ENCODE data around the gene EIF2B1.

Gene EIF2B1

DNA sequence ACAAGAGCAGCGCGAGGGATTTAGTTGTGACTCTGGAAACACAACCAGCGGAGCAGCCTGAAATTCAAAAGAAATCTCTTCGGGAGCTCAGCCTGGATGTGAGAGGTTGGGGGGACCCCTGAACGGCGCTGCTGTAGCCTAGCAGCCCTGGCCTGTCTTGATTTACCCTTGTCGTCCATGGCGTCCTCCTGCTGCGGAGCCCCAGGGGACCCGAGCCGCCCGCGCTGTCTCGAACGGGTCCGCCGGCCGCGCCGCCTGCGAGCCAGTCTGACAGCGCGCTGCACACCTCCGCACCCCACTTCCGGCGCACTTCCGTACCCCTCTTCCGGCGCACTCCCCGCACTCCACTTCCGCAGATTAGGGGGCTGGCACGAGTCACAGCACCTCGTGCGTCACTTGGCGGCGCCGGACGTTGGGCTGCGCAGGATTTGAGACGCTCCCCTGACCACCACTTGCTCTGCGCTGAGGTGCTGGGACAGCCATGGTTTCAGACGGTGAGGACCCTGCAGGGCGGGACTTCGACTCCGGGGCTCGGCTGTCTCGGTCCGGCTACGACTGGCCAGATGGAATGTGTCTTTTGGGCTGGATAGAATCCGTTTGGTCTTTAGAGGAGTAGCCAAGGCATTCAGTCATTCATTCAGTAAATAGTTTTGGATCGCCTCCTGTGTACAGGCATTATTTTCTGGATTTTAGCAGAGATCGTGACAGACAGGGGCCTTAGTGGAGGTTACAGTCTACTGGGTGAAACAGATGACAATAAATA lies at the start of gene EIF2B1, which contains the start of gene GTF2H3:
TSS of gene EIF2B1 (minus strand) at position 308 of the 763 bp plus-strand sequence. CDS start at position 179, 129 bp downstream.
TSS of gene GTF2H3 (plus strand) at position 451 of the 763 bp plus-strand sequence. CDS start at position 482, 31 bp downstream.
- peak; percentile 91 to 95 for DNase-seq (ENCODE audit: low read depth in 2 of 2)

DNA sequence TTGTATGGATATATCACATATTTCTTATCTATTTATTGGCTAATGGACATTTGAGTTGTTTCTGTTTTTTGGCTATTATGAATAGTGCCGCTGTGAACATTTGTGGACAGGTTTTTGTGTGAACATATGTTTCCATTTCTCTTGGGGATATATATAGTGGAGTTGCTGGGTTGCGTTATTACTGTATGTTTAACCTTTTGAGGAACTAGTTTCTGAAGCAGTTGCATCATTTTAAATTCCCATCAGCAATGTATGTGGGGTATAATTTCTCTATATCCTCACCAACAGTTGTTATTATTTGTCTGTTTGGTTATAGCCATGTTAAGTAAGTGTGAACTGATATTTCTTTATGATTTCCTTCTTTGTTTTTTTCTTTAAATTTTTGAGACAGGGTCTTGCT lies 48.1 kb upstream of the EIF2B1 start:
- DNase-seq (ENCODE audit: low read depth in 2 of 2): no peak

DNA sequence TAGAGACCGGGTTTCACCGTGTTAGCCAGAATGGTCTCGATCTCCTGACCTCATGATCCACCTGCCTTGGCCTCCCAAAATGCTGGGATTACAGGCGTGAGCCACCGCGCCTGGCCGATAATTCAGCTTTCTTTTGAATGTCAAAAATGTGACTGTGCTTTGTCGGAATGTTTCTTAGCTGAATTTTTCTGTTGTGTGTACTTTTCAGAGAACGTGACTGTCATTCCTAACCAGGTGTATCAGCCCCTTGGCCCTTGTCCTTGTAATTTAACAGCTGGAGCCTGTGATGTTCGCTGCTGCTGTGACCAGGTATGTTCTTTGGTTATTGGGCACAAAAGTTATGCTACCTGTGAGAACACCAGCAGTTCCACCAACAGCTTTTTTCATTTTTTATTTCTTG lies 45.5 kb upstream of the EIF2B1 start:
- DNase-seq (ENCODE audit: low read depth in 2 of 2): no peak

DNA sequence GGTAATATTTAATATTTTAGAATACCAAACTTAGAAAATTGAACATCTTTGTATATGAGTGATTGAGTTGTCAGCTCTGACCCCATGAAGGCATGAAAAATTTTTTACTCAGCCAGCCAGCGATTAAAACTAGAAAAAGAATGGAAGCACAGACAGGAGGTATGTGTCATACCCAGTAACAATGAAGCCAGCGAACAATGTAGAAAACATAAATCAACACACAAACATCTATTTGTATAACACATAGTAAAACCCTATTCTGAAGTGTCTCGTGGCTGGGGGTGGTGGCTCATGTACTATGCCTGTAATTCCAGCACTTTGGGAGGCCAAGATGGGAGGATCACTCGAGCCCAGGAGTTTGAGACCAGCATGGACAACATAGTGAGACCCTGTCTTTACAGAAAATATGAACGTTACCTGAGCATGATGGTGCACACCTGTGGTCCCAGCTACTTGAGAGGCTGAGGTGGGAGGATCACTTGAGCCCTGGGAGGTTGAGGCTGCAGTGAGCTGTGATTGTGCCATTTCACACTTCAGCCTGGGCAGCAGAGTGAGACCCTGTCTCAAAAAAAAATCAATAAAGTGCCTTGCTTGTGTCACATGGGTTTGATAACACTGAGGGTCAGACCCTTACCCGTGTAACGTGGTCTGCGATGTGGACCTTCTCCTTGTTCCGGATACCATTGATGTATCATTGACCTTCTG lies 43.3 kb upstream of the EIF2B1 start:
- no peak for DNase-seq (ENCODE audit: low read depth in 2 of 2)

DNA sequence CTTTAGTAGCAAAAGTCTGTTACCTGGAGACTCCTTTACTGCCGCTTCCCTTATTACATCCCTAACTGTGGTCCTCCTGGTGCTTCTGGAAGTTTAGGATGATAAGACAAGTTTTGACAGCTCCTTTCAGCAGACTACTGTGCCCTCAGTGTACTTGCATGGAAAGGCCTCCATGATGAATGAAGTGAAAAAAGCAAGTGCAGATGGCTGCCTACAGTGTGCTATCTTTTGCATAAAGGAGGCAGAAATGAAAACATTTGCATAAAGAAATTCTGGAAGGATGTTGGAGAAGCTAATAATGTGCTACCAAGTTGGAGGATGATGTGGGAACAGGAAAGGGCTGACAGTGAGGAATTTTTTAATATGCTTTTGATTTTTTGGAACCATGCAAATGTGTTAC lies 42.0 kb upstream of the EIF2B1 start:
- DNase-seq (ENCODE audit: low read depth in 2 of 2): no peak

DNA sequence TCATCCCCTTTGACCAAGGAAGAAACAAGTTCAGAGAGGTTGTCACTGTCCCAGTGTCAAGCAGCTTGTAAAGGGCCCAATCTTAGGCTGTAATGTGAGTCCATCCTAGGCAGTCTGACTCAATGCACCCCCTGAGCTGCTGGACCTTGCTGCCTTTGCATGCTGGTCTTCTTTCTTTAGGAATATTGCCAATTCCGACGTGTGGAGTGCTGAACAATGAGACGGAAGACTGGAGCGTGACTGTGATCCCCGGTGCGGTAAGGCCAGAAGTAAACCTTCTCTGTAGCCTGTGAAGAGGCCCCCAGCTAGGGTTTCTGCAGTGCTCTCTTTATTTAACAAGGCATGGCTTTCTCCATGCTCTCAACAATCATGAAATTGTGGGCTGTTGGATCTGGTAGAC lies 38.4 kb upstream of the EIF2B1 start:
- no peak for DNase-seq (ENCODE audit: low read depth in 2 of 2)

DNA sequence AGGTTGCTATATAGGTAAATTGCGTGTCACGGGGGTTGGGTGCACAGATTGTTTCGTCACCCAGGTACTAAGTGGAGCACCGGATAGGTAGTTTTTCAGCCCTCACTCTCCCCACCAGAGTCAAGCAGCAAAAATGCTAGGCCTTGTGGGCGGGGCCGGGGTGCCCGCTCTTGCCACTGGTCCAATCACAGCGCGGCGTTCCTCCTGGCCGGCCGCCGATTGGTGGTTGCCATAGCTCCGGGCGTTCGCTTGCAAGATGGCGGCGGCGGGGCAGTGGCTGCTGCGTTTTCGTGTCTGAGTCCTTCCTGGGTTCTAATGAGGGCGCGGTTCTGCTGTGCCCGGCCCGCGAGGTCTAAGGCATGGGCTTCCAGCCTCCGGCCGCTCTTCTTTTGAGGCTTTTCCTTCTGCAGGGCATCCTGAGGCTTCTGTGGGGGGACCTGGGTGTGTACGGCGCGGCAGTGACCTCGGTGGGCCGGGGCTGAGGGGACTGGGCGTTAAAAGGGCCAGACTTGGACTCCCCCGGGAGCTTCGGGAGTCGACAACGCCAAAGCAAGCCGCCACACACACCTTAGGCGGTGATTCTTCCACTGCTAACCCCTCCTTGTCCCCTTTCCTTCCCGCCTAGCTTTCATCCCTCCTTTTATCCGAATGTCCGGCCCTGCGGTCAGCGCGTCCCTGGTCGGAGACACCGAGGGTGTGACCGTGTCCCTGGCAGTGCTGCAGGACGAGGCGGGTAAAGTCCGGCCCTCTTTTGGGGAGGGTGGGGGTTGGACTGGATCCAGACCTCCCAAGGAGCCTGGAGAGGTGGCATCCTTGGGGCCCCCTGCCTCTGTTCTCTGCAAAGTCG lies 37.6 kb upstream of the EIF2B1 start, which contains the start of gene TCTN2:
TSS of gene TCTN2 (plus strand) at position 232 of the 847 bp plus-strand sequence. CDS start at position 360, 128 bp downstream.
- peak; percentile 88 to 93 for DNase-seq (ENCODE audit: low read depth in 2 of 2)

DNA sequence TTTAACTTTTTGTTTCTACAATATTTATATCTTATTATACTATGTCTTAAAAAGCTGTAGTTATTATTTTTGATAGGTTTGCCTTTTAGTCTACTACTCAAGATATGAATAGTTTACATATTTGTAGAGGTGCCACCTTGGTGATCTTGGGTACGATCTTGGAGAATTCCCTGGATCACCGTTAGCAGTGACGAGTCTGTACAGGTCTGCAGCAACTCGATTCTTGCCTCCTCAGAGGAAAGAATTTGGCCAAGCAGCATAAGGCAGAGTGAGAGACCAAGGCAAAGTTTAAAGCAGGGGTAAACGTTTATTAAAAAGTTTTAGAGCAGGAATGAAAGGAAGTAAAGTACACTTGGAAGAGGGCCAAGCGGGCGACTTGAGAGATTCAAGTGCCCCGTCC lies 34.3 kb upstream of the EIF2B1 start:
- DNase-seq (ENCODE audit: low read depth in 2 of 2): no peak

DNA sequence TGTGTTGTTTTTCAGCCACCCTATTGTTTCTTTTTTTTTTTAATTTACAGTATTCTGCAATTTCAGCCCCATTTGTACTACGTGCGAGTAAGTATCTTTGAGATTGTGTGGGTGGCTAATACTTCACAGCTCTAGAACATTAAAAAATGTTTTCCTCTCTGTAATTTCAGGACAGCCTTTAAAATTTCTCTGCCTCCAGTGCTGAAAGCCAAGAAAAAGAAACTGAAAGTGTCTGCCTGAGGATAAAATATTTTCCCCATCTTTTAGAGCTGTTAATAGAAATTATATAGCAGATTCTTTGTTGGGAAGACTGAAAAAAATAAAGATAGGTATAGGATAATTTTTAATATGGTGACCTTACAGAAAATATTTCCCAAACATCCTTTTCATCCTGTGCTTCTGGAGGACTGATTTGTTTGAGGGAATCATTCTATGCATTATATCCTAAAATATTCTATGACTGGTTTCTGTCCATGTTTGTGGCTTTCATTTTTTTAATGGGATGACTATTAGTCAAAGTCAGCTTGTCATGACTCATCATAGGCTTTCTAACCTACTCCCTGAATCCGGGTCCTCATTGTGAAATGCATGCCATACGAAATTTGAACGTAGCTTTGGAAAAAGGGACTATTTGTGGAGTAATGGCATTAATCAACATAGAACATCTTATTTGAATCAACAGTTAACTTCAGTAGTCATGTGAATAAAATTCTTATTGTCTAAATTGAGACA lies 26.7 kb upstream of the EIF2B1 start:
- no peak for DNase-seq (ENCODE audit: low read depth in 2 of 2)

DNA sequence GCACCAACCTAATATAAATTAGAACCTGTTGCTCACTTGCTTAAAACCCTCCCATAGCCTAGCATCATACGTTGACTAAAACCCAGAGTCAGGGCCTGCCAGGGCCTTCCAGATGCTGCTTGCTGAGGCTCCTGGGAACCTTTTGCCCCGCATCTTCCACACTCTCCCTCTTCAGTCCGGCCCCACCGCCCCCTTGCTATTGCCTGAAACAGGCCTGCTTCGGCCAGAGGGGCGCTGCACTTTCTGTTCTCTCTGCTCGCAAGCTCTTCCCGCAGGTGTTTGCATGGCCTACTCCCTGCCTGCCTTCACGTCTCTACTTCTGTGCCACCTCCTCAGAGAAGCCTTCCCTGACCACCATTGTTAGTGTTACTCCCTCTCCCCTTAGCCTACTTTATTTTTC lies 23.7 kb upstream of the EIF2B1 start:
- no peak for DNase-seq (ENCODE audit: low read depth in 2 of 2)

DNA sequence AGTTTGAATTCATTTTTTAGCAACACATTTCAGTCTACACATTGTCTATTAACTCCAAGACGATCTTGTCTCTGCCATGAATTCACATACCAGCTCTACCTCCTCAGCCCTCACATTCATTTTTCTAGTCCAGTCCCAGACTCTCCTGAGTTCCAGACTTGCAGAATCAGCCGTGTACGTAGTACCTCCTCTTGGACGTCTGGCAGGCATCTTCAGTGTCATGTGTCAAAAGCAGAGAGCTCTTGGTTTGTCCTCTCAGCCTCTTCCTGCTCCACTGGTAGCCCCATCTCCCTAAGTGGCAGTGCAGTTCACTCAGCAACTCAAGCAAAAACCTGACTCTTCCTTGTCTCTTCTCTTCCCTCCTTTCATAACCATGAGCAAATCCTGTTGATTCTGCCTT lies 22.9 kb upstream of the EIF2B1 start:
- no peak for DNase-seq (ENCODE audit: low read depth in 2 of 2)

DNA sequence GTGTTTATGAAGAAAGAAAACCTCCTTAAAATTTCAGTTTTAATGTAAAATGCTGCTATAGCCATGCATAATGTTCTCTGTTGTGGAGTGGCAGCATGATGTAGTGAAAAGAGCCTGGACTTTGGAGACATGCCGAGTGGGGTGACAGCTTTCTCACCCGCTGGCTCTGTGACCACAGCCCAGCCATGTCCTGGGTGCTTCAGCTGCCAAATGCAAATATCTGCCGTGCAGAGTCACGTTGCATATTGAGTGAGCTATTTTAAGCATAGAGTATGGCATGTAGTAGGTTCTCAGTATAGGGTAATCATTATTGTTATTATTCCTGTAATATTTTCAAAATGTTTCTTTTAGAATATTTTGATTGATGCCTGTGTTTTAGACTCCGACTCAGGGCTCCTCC lies 21.9 kb upstream of the EIF2B1 start:
- DNase-seq (ENCODE audit: low read depth in 2 of 2): no peak

DNA sequence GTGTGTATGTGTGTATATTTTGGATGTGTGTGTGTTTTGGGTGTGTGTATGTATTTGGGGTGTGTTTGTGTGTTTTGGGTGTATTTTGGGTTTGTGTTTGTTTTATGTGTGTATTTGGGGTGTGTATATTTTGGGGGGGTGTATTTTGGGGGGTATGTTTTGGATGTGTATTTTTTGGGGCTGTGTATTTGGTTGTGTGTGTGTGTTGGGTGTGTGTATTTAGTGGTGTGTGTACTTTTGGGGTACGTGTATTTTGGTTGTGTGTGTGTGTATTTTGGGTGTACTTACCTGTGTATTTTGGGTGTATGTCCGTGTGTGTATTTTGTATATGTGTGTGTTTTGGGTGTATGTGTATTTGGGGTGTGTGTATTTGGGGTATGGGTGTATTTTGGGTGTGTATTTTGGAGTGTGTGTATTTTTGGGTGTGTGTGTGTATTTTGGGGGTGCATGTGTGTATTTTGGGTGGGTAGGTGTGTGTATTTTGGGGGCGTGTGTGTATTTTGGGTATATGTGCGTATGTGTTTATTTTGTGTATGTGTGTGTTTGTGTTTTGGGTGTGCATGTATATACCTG lies 20.7 kb upstream of the EIF2B1 start:
- no peak for DNase-seq (ENCODE audit: low read depth in 2 of 2)

DNA sequence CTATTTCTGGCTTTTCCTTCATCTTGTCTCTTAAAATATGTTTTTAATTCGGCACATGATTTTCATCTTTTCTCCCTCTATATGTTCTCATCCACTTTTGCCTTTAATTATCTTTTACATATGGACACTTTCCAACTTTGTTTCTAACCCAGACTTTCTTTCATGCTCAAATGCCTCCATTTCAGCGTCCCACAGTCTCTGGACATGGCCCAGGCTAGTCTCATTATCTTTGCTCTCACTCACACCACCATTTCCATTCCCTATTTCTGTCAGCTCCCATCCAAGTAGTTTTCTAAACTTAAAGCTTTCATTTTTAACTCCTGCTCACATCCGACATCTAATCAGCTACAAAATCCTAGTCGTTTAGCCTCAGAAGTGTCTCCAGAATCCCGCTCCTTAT lies 14.9 kb upstream of the EIF2B1 start:
- DNase-seq (ENCODE audit: low read depth in 2 of 2): no peak

DNA sequence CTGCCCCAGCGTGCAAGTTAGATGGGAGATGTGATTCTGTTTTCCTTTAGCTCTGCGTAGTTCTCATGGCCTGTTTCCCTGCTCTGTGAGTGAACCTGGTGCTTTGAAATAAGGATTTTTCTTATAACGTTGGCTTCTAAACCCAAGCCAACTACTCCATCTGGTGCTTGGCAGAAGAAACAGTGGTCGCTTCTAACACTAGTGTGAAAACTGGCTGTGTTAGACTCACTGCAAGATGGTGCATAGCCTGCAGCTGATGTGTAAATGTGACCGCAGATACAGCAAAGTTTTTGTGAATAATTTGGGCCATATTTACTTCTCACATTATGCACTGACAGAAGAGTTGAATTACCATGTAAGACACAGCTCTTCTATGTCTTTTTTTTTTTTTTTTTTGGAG lies 12.4 kb upstream of the EIF2B1 start:
- no peak for DNase-seq (ENCODE audit: low read depth in 2 of 2)

DNA sequence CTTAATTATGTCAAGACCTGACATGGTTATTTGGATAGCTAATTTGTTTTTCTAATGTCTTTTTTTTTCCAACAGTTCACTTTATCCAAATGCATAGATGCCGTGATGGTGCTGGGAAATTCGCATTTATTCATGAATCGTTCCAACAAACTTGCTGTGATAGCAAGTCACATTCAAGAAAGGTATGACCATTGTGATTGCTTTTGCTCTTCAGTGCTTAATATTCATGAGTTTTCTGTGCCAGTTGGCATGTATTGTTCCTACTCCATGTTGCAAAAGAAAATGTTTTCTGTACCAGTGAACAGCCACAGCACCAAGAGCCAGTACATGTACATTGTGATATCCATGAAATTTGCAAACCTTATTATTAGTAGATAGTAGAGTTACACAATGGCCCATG lies 11.9 kb upstream of the EIF2B1 start:
- no peak for DNase-seq (ENCODE audit: low read depth in 2 of 2)

DNA sequence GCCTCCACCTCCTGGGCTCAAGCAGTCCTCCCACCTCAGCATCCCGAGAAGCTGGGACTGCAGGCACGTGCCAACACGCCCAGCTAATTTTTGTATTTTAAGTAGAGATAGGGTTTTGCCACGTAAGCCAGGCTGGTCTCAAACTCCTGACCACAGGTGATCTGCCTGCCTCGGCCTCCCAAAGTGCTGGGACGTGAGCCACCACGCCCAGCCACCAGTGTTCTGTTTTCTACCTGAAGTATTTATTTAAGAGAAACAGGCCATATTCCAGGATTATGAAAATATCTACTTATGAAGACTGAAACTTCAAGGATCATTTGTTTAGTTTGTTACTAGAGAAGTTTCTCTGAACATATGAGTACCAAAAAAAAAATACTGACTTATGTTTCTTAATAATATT lies 10.4 kb upstream of the EIF2B1 start:
- no peak for DNase-seq (ENCODE audit: low read depth in 2 of 2)

DNA sequence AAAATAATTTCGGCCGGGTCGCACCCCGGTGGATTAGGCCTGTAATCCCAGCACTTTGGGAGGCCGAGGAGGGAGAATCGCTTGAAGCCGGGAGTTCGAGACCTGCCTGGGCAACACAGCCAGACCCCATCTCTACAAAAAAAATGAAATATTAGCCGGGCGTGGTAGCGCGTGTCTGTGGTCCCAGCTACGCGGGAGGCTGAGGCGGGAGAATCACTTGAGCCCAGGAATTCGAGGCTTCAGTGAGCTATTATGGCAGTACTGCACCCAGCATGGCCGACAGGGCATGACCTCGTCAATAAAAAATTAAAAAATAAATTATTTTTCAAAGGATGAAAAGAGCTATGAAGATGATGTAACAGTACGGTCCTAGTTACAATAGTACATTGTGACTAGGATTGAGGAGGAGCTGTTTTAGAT lies 666 bp upstream of the EIF2B1 start:
- no peak for DNase-seq (ENCODE audit: low read depth in 2 of 2)

DNA sequence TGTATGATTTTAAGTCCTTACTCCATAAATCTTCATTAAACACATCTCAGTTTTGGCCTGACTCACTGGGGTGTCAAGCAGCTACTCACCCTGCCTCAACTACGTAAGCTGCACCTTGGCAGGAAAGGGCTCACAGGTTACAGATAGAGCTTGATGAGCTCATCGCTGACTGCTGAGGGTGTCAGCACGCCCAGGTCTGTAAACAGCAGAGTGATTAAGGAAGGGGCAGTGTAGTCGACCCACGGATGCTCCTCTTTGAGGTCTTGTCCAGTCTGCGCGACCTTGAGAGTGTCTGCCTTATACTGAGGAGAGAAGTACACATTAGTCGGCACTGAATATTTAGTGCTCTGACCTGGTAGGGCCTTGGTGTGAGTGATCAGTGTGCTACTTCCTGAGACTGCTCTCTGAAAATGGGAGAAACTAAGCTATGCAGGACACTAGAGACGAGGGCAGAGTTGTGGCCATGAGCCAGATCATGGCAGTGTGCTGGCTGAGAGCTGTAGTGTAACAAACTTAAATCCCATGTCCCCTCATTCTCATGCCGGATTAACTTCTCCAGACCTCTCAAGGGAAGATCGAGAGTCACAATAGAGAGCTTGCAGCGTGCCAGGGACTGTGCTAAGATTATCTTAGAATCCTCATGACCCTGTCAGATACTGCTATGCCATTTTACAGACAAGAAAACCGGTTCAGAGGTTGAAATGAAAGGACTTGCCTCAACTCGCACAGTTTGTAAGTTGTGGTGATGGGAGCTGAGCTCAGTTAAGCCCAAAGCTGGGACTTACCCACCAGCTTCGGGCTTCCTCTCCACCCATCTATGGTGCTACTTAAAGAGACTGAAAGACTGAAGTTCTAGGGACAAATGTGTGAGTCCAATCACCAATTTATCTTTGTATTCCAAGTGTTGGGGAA lies 11.6 kb downstream of the EIF2B1 start:
- DNase-seq (ENCODE audit: low read depth in 2 of 2): no peak

DNA sequence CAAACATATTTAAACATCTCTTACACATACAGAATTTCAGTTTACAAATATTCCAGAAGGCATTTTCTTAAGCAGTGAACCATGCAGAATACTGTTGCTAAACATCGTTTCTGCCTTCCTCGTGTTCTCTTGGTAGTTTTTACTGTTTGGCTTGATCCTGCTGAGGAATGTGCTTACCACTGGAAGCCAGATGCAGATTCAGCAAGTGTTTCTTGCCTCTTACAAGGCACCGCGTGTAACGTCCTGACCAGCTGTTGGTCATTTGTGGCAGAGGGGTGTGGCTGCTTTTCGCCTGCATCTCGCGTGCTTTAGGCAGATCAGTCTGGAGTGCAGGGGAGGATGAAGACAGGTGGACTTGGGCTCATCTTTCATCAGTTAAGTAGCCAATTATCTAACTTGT lies 12.4 kb downstream of the EIF2B1 start:
- DNase-seq (ENCODE audit: low read depth in 2 of 2): no peak
